Measurements from ENCODE around the gene TMCC1.

The TMCC1 gene

DNA sequence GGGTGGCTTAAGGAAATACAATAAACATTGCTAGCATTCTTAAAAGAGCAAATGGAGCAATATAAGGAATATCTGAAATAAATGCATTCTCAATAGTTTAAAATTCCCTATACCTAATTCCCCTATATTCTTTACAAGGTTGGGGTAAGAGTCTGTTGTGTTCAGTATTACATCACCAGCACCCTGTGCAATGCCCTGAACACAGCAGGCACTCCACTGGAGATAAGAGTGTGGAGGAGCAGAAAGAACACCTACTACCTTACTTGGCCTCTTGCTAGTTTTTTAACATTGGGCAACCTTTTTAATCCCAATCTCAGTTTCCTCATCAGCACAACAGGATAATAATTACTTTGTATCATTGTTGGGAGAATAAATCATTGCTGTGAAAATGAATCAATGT, 146.9 kb downstream of the TMCC1 start:
- Histone ChIP-seq H3K36me3 (ENCODE audit: insufficient read depth, low read length) (no peaks in the 10 kb centered on the region), H3K4me3 (ENCODE audit: low read length) (no peak overlapping the region), H3K27me3 (ENCODE audit: insufficient read depth, low read length) (no peaks in the 10 kb centered on the region), H3K4me1 (ENCODE audit: insufficient read depth, low read length) (no peaks in the 10 kb centered on the region), H3K9me3 (ENCODE audit: low read length) (no peaks in the 10 kb centered on the region), H2AFZ (ENCODE audit: low read depth, low read length) (no peak overlapping the region)

DNA sequence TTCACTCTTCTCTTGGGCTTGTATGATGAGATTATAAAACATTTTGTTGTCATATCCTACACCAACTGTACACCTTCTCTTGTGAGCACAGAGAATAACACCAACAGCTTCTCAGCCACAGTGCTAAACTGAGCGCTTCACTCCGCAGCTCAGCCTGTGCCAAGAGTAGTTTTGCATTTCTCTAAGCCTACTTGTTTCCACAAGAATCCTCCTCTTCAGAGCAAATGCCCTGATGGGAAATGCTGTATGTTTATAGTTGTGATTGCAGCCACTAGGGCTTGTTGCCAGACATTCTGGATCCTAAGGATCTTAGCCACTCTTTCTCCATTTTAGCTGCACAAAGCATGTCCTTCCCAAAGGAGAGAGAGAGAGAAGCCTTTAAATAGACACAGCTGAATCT, 148.3 kb downstream of the TMCC1 start:
- H3K27me3 ChIP-seq (ENCODE audit: insufficient read depth, low read length) = no peaks in the 10 kb centered on the region
- no peak overlapping the region for H2AFZ ChIP-seq (ENCODE audit: low read depth, low read length)
- H3K36me3 ChIP-seq (ENCODE audit: insufficient read depth, low read length) = no peaks in the 10 kb centered on the region
- H3K4me3 ChIP-seq (ENCODE audit: low read length) = no peak overlapping the region
- H3K9me3 ChIP-seq (ENCODE audit: low read length) = no peaks in the 10 kb centered on the region
- H3K4me1 ChIP-seq (ENCODE audit: insufficient read depth, low read length) = no peaks in the 10 kb centered on the region

DNA sequence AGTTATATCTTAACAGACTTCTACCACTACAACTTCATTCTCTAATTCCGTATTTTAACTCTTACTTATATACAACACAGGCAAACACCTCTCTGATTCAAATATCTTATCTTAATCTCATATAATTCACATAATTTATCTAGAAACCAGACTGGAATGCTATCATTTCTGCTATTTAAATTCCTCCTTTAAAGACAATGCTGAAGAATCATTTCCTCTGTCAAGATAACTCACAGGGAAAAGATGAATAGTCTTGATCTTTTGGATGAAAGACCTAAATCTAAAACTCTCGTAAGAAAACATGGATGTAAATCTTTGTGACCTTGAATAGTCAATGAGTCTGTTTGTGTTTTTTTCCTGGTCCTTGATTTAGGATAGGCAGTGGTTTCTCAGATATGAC, 151.7 kb downstream of the TMCC1 start:
- no peak overlapping the region for H2AFZ ChIP-seq (ENCODE audit: low read depth, low read length)
- H3K27me3 ChIP-seq (ENCODE audit: insufficient read depth, low read length) = no peaks in the 10 kb centered on the region

DNA sequence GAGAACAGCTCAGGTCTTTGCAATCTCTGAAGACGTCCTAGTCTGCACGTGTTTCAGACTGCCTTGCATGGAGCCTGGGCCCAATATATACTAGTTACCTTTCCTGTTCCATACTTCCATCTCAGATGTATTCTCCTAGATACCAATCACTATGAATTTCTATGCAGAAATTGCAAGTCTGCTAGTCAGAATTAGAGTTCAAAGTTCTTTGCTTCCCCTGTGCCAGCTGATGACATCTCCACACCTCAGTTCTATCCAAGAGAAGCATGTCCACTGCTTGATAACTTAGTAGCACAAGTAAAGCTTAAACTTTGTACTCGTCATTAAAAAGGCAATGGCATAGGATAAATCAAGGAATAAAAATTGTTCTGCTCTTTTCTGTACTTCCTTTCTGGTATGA, 153.4 kb downstream of the TMCC1 start:
- Histone ChIP-seq H2AFZ (ENCODE audit: low read depth, low read length) (no peak overlapping the region), H3K36me3 (ENCODE audit: insufficient read depth, low read length) (no peaks in the 10 kb centered on the region), H3K9me3 (ENCODE audit: low read length) (no peaks in the 10 kb centered on the region), H3K27me3 (ENCODE audit: insufficient read depth, low read length) (no peaks in the 10 kb centered on the region), H3K4me1 (ENCODE audit: insufficient read depth, low read length) (no peaks in the 10 kb centered on the region), H3K4me3 (ENCODE audit: low read length) (no peak overlapping the region)

More for the DNA sequence above, 151.7 kb downstream of the TMCC1 start:
- no peaks in the 10 kb centered on the region for H3K36me3 ChIP-seq (ENCODE audit: insufficient read depth, low read length)
- no peak overlapping the region for H3K4me3 ChIP-seq (ENCODE audit: low read length)
- H3K4me1 ChIP-seq (ENCODE audit: insufficient read depth, low read length) = no peaks in the 10 kb centered on the region
- H3K9me3 ChIP-seq (ENCODE audit: low read length) = no peaks in the 10 kb centered on the region

DNA sequence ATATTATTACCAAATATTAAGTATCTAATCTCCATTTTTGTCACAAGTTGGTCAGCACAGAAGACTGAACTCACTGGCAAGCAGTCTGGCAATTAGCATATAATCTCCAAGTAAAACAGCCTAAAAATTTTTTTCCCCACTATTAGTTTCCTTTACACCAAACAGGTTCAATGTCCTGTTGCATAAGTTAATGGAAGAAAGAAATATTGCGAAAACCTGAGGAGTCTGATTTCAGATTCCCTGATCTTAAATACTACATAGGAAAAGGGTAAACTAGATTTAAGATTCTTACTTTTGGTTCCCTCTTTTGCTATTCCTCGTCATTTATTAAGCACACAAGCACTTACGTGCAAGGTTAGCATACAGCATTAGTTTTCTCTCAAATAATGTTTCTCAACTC, 153.9 kb downstream of the TMCC1 start:
- H3K4me1 ChIP-seq (ENCODE audit: insufficient read depth, low read length) = no peaks in the 10 kb centered on the region
- H2AFZ ChIP-seq (ENCODE audit: low read depth, low read length) = no peak overlapping the region
- no peaks in the 10 kb centered on the region for H3K27me3 ChIP-seq (ENCODE audit: insufficient read depth, low read length)
- H3K36me3 ChIP-seq (ENCODE audit: insufficient read depth, low read length) = no peaks in the 10 kb centered on the region
- no peaks in the 10 kb centered on the region for H3K9me3 ChIP-seq (ENCODE audit: low read length)
- no peak overlapping the region for H3K4me3 ChIP-seq (ENCODE audit: low read length)

DNA sequence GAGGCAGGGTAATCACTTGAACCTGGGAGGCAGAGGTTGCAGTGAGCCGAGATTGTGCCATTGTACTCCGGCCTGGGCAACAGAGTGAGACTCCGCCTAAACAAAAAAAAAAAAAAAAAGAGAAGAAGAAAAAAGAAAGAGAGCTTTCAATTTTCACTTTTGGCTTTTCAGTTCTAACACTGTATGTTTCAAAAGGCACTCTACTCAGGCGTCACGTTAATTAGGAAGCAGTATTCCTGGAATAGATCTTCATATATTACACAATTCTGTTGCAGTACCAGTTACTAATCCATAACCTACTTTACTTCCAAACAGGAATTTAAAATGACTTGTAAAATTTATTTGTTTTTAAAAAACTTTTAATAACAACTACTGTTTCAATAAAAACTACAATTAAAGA, 155.3 kb downstream of the TMCC1 start:
- no peaks in the 10 kb centered on the region for H3K36me3 ChIP-seq (ENCODE audit: insufficient read depth, low read length)
- no peaks in the 10 kb centered on the region for H3K27me3 ChIP-seq (ENCODE audit: insufficient read depth, low read length)
- H2AFZ ChIP-seq (ENCODE audit: low read depth, low read length) = no peak overlapping the region
- no peak overlapping the region for H3K4me3 ChIP-seq (ENCODE audit: low read length)
- no peaks in the 10 kb centered on the region for H3K9me3 ChIP-seq (ENCODE audit: low read length)
- H3K4me1 ChIP-seq (ENCODE audit: insufficient read depth, low read length) = peaks cover under 1% of the 10 kb centered on the region

DNA sequence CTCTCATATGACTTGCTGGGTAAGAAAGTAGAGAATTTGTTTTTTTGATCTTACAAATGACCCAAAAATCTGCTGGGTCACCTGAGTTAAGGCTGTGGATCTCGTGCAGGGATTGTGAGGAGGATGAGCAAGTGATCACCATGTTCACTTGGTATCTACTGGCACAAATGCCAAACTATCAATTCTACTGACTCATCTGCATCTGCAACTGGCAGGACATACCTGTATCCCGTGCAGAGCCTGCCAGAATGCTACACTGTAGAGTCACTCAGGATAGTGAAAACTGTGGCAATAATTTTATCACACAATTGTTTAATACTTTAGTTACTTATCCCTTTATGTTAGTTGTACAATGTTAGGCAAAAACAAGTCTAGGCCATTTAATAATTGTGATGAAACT, 157.4 kb downstream of the TMCC1 start:
- H3K4me3 ChIP-seq (ENCODE audit: low read length) = no peak overlapping the region
- H3K36me3 ChIP-seq (ENCODE audit: insufficient read depth, low read length) = no peaks in the 10 kb centered on the region
- no peaks in the 10 kb centered on the region for H3K9me3 ChIP-seq (ENCODE audit: low read length)
- H3K27me3 ChIP-seq (ENCODE audit: insufficient read depth, low read length) = no peaks in the 10 kb centered on the region
- H3K4me1 ChIP-seq (ENCODE audit: insufficient read depth, low read length) = peaks cover 15% of the 10 kb centered on the region
- H2AFZ ChIP-seq (ENCODE audit: low read depth, low read length) = no peak overlapping the region

DNA sequence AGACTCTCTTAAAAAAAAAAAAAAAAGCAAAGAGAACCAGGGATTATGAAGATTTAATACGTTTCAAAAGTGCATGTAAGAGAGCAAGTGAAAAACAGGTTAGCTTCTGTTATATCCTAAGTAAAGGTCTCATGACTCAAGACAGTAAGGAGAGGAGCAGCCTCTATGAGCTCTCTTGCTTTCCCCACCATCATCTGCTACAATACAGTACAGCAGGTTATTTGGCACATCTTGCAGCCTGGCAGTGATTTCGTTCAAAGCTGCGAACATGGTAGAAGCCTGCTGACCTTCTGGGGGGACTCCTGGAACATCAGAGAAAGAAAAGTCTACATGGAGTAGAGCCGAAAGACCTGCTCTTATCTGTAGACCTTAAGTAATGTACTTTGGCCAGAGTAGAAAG, 157.9 kb downstream of the TMCC1 start:
- Histone ChIP-seq H3K9me3 (ENCODE audit: low read length) (no peaks in the 10 kb centered on the region), H2AFZ (ENCODE audit: low read depth, low read length) (no peak overlapping the region), H3K36me3 (ENCODE audit: insufficient read depth, low read length) (no peaks in the 10 kb centered on the region), H3K27me3 (ENCODE audit: insufficient read depth, low read length) (no peaks in the 10 kb centered on the region), H3K4me3 (ENCODE audit: low read length) (no peak overlapping the region), H3K4me1 (ENCODE audit: insufficient read depth, low read length) (peaks cover 15% of the 10 kb centered on the region)

DNA sequence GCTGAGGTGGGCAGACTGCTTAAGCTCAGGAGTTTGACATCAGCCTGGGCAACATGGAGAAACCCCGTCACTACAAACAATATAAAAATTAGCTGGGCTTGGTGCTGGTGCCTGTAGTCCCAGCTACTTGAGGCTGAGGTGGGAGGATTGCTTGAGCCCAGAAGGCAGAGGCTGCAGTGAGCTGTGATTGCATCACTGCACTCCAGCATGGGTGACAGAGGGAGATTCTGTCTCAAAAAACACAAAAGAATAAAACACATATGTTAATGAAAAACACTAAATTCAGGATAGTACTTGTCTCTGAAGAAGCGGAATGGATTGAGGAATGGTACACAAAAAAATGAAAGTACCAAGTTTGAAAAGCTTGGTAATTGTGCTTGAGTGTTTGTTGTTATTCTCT, 159.1 kb downstream of the TMCC1 start:
- no peaks in the 10 kb centered on the region for H3K27me3 ChIP-seq (ENCODE audit: insufficient read depth, low read length)
- no peak overlapping the region for H2AFZ ChIP-seq (ENCODE audit: low read depth, low read length)
- no peak overlapping the region for H3K4me3 ChIP-seq (ENCODE audit: low read length)
- no peaks in the 10 kb centered on the region for H3K36me3 ChIP-seq (ENCODE audit: insufficient read depth, low read length)
- no peaks in the 10 kb centered on the region for H3K9me3 ChIP-seq (ENCODE audit: low read length)
- peaks cover 15% of the 10 kb centered on the region for H3K4me1 ChIP-seq (ENCODE audit: insufficient read depth, low read length)

DNA sequence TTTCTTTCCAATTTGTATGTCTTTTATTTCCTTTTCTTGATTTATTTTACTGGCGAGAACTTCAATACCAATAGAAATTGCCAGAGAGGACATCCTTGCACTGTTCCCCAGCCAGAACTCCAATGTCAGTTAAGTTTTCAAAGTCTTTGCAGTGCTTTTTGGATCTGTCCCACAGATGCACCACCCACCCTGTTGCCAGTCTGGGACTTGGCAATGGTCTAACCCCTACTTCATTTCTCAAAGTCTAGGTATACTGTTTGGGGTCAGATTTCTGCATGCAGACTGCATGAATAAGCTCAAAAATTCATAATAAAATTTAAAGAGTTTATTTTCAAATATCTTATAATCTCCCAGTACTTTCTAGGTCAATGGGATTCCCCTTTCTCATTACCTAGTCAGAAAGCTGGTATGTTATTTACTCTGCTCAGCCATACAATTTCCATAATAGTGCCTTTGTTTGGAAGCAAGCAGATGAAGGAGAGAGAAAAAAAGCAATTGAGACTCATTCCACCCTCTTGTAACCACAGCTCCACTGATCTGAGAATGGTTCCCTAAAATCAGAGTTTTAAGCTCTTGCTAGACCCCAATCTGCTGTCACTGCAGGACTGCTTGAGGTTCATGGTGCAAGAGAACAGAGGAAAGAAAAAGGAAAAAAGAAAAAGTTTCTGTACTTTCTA, 161.2 kb downstream of the TMCC1 start:
- no peaks in the 10 kb centered on the region for H3K27me3 ChIP-seq (ENCODE audit: insufficient read depth, low read length)
- H3K36me3 ChIP-seq (ENCODE audit: insufficient read depth, low read length) = no peaks in the 10 kb centered on the region
- H2AFZ ChIP-seq (ENCODE audit: low read depth, low read length) = no peak overlapping the region
- no peaks in the 10 kb centered on the region for H3K9me3 ChIP-seq (ENCODE audit: low read length)
- H3K4me3 ChIP-seq (ENCODE audit: low read length) = no peak overlapping the region
- peaks cover 15% of the 10 kb centered on the region for H3K4me1 ChIP-seq (ENCODE audit: insufficient read depth, low read length)

DNA sequence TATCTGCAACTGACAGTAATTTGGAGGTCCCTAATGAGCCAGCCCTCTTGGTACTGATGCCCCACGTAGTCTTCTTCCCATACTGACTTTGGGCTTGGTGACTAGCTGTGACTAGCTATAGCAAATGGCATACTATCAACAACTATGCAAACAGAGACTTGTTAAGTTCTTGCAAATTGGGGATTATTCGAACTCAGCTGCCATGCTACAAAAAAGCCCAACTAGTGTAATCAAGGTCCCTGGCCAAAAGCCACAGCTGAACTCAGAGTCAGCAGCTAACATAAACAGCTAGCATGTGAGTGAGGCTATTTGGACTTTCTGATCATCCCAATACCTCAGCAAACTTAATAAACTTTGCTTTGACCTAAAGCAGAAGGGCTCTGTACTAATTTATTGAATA, 165.8 kb downstream of the TMCC1 start:
- peaks cover 28% of the 10 kb centered on the region for H3K4me1 ChIP-seq (ENCODE audit: insufficient read depth, low read length)
- H3K36me3 ChIP-seq (ENCODE audit: insufficient read depth, low read length) = no peaks in the 10 kb centered on the region
- no peak overlapping the region for H3K4me3 ChIP-seq (ENCODE audit: low read length)
- no peak overlapping the region for H2AFZ ChIP-seq (ENCODE audit: low read depth, low read length)
- H3K27me3 ChIP-seq (ENCODE audit: insufficient read depth, low read length) = no peaks in the 10 kb centered on the region
- no peaks in the 10 kb centered on the region for H3K9me3 ChIP-seq (ENCODE audit: low read length)

DNA sequence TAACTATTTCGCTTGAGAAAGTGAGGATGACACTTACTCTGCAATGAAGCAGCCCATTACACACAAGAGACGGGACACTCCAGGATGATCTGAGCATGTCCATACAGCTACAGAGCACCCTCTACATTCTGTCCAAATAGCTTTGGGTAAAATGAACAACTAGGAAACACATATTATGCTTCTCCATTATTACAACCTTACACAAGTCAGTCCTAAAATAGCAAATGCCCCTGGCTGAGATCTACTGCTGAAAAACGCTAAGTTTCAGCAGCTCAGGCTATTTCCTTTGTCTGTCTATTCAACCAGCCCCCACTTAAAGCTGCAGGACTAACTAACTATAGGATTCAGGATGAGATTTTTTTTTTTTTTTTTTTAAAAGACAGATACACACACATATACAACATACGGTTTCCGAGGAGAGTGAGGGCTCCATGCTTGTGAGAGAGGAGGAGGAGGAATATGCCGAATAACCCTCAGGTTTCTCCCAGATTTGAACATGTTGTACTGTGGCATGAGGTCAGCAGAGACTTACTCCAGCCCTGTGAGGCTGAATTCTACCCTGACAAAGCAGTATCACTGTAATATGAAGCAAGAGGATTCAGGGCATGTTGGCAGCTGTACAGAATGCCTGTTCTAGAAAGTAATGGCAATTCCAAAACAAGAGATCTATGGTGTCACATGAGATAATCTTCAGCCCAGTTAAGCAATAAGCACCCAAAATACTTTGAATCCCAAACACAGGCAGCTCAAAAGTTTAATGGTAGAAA, 169.8 kb downstream of the TMCC1 start:
- H3K27me3 ChIP-seq (ENCODE audit: insufficient read depth, low read length) = no peaks in the 10 kb centered on the region
- H3K4me3 ChIP-seq (ENCODE audit: low read length) = peak overlapping the region; percentile 20
- peaks cover 25% of the 10 kb centered on the region for H3K4me1 ChIP-seq (ENCODE audit: insufficient read depth, low read length)
- H2AFZ ChIP-seq (ENCODE audit: low read depth, low read length) = peak overlapping the region; percentile 23
- no peaks in the 10 kb centered on the region for H3K36me3 ChIP-seq (ENCODE audit: insufficient read depth, low read length)
- H3K9me3 ChIP-seq (ENCODE audit: low read length) = no peaks in the 10 kb centered on the region

DNA sequence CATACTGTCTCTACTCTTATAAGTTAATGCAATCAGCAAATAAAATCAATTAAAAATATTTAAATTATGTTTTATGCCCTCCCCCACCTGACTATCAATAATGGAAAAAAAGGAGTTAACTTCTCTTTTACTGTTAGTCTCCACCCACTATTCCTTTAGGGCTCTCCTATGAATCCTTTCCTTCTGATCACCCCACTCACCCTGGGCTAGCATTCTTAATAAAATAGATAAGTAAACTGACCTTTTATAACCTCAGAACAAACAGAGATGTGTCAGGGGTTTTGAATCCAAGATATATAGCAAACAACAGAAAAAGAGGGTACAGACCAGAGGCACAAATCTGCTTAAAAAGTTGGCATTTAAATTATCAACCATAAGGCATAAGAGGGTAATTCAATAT, 171.0 kb downstream of the TMCC1 start:
- peaks cover 25% of the 10 kb centered on the region for H3K4me1 ChIP-seq (ENCODE audit: insufficient read depth, low read length)
- no peaks in the 10 kb centered on the region for H3K27me3 ChIP-seq (ENCODE audit: insufficient read depth, low read length)
- H3K4me3 ChIP-seq (ENCODE audit: low read length) = no peak overlapping the region
- H3K9me3 ChIP-seq (ENCODE audit: low read length) = no peaks in the 10 kb centered on the region
- H3K36me3 ChIP-seq (ENCODE audit: insufficient read depth, low read length) = no peaks in the 10 kb centered on the region
- no peak overlapping the region for H2AFZ ChIP-seq (ENCODE audit: low read depth, low read length)

DNA sequence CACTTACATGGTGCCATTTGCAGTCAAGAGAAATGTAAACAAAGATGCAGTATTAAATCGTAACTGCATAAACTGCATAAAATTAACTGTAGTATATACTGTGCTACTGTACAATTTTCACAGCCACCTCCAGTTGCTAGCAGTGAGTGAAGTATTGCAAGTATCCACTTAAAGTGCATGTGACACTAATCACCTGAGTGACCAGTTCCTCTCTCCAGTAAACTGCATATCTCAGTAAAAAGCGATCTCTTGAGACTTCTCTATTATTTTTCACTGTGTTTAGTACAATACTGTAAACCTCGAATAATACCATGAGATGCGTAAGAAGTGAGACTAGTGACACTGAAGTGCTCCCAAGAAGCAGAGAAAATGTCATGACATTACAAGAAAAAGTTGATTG, 175.3 kb downstream of the TMCC1 start:
- H2AFZ ChIP-seq (ENCODE audit: low read depth, low read length) = no peak overlapping the region
- H3K9me3 ChIP-seq (ENCODE audit: low read length) = no peaks in the 10 kb centered on the region
- no peaks in the 10 kb centered on the region for H3K36me3 ChIP-seq (ENCODE audit: insufficient read depth, low read length)
- no peak overlapping the region for H3K4me3 ChIP-seq (ENCODE audit: low read length)
- no peaks in the 10 kb centered on the region for H3K27me3 ChIP-seq (ENCODE audit: insufficient read depth, low read length)
- peaks cover 11% of the 10 kb centered on the region for H3K4me1 ChIP-seq (ENCODE audit: insufficient read depth, low read length)
